C4-2B (cell line): ENCODE results near the gene COA5.

ENCODE experiments used
- ZFX ChIP-seq: fragments of 450-650 bp; IDR thresholded peaks from 2 replicates; pipeline ENCODE4 v1.6.1; 2017
- TF ChIP-seq, protein P1 (sequence below): fragments of 450-650 bp; conservative IDR thresholded peaks from 2 replicates; pipeline ENCODE4 v1.5.1; 2017; ENCODE audit warnings: mild to moderate bottlenecking

DNA sequence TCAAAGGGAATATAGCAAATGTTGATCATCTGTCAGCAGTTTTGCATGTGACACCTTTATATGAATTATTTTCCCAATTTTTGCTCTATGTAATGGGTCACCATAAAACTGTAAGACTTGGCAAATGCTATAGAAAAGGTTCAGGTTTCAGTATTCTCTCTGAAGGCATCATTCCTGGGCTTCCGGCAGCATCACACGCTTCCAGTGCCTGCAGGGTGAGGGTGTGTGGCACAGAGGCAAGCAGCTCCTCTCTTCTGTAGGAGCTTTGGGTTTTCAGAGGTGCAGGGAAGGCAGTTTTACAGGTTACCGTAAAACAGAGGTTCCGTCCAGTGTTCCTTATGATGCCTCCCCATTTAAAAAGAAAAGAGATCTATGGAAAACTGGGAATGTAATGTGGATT is 18.8 kb downstream of the COA5 start:
- TF ChIP-seq, protein P1, sequence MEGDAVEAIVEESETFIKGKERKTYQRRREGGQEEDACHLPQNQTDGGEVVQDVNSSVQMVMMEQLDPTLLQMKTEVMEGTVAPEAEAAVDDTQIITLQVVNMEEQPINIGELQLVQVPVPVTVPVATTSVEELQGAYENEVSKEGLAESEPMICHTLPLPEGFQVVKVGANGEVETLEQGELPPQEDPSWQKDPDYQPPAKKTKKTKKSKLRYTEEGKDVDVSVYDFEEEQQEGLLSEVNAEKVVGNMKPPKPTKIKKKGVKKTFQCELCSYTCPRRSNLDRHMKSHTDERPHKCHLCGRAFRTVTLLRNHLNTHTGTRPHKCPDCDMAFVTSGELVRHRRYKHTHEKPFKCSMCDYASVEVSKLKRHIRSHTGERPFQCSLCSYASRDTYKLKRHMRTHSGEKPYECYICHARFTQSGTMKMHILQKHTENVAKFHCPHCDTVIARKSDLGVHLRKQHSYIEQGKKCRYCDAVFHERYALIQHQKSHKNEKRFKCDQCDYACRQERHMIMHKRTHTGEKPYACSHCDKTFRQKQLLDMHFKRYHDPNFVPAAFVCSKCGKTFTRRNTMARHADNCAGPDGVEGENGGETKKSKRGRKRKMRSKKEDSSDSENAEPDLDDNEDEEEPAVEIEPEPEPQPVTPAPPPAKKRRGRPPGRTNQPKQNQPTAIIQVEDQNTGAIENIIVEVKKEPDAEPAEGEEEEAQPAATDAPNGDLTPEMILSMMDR = no peak
- TF ChIP-seq ZFX = no peak
